Measurements from ENCODE around the gene LRWD1.

DNA sequence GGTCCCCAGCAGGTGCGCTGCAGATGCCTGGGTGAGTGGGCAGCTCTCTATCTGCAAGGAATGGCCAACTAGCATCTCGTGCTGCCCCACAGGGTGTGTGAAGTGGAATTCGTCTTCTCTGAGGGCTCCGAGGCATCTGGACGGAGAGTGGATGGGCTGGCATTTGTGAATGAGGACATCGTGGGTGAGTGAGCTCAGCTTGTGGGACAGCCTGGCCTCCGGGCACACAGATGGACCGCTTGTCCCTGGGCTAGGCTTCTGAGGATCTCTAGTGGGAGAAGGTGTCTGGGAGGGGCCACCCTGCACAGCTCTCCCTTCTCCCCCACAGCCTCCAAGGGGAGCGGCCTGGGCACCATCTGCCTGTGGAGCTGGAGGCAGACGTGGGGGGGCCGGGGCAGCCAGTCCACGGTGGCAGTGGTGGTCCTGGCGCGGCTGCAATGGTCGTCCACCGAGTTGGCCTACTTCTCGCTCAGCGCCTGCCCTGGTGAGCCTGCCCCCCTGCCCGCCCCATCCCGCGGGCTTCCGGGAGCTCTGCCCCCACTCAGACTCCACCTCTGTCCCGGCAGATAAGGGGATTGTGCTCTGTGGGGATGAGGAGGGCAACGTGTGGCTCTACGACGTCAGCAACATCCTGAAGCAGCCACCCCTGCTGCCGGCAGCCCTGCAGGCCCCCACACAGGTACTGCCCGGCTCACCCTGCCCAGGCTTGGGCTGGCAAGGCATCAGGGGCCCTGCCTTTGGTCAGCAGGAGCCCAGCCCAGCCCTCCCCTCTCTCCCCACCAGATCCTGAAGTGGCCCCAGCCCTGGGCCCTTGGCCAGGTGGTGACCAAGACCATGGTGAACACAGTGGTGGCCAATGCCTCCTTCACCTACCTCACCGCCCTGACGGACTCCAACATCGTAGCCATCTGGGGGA lies 7.6 kb downstream of the LRWD1 start:
- TF ChIP-seq, protein P1, sequence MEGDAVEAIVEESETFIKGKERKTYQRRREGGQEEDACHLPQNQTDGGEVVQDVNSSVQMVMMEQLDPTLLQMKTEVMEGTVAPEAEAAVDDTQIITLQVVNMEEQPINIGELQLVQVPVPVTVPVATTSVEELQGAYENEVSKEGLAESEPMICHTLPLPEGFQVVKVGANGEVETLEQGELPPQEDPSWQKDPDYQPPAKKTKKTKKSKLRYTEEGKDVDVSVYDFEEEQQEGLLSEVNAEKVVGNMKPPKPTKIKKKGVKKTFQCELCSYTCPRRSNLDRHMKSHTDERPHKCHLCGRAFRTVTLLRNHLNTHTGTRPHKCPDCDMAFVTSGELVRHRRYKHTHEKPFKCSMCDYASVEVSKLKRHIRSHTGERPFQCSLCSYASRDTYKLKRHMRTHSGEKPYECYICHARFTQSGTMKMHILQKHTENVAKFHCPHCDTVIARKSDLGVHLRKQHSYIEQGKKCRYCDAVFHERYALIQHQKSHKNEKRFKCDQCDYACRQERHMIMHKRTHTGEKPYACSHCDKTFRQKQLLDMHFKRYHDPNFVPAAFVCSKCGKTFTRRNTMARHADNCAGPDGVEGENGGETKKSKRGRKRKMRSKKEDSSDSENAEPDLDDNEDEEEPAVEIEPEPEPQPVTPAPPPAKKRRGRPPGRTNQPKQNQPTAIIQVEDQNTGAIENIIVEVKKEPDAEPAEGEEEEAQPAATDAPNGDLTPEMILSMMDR (IDR thresholded peaks at IDR 0.05) = no peak
- TF ChIP-seq, protein P2, sequence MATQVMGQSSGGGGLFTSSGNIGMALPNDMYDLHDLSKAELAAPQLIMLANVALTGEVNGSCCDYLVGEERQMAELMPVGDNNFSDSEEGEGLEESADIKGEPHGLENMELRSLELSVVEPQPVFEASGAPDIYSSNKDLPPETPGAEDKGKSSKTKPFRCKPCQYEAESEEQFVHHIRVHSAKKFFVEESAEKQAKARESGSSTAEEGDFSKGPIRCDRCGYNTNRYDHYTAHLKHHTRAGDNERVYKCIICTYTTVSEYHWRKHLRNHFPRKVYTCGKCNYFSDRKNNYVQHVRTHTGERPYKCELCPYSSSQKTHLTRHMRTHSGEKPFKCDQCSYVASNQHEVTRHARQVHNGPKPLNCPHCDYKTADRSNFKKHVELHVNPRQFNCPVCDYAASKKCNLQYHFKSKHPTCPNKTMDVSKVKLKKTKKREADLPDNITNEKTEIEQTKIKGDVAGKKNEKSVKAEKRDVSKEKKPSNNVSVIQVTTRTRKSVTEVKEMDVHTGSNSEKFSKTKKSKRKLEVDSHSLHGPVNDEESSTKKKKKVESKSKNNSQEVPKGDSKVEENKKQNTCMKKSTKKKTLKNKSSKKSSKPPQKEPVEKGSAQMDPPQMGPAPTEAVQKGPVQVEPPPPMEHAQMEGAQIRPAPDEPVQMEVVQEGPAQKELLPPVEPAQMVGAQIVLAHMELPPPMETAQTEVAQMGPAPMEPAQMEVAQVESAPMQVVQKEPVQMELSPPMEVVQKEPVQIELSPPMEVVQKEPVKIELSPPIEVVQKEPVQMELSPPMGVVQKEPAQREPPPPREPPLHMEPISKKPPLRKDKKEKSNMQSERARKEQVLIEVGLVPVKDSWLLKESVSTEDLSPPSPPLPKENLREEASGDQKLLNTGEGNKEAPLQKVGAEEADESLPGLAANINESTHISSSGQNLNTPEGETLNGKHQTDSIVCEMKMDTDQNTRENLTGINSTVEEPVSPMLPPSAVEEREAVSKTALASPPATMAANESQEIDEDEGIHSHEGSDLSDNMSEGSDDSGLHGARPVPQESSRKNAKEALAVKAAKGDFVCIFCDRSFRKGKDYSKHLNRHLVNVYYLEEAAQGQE (IDR thresholded peaks at IDR 0.05; ENCODE audit: insufficient read depth in 1 of 2, low read depth in 2 of 2, low read length in 1 of 2) = no peak
- no peak for TF ChIP-seq POLR2AphosphoS5 (IDR thresholded peaks at IDR 0.05; ENCODE audit: low read depth, low read length)
- TF ChIP-seq SIN3A (IDR thresholded peaks at IDR 0.05; ENCODE audit: borderline replicate concordance, insufficient read depth, low read depth, low read length) = no peak
- TF ChIP-seq TCF7L2 (IDR thresholded peaks at IDR 0.05; ENCODE audit: low read depth, low read length) = no peak
